Heart left ventricle (tissue), 16 donors: ENCODE measurements around the gene IQCC. TPM values are rescaled to one million over a fixed set of nuclear protein-coding genes. Genes with fewer than 3 reads are reported as not detected.

Source experiments
- ATAC-seq, 4 donors: fragments of 200-7000 bp; cut with Tn5 transposase; one replicate each; pipeline ENCODE4 v1.9.1; 2020 to 2022; ENCODE audit warnings: moderate library complexity in 4 of 4, mild to moderate bottlenecking in 3 of 4, moderate number of reproducible peaks in 1 of 4
- DNase-seq, 5 donors: peaks; one replicate each; pipeline ENCODE4 v3.0.0-alpha.2; 2020
- H3K27ac ChIP-seq, 12 donors: fragments of 200-600 bp; sonication (generic) in 4 of 12; one replicate each; pipeline versions ENCODE4 v1.5.0 to v1.8.0; 2016 to 2022; ENCODE audit warnings: mild to moderate bottlenecking in 2 of 12
- H3K27me3 ChIP-seq, 9 donors: fragments of 200-600 bp; sonication (generic) in 2 of 9; one replicate each; pipeline versions ENCODE4 v1.5.1 to v1.8.0; 2016 to 2022; ENCODE audit warnings: mild to moderate bottlenecking in 3 of 9
- H3K36me3 ChIP-seq, 9 donors: fragments of 200-600 bp; sonication (generic) in 2 of 9; one replicate each; pipeline versions ENCODE4 v1.5.0 to v1.8.0; 2018 to 2022; ENCODE audit warnings: mild to moderate bottlenecking in 2 of 9
- H3K4me1 ChIP-seq, 12 donors: fragments of 200-600 bp; sonication (generic) in 4 of 12; one replicate each; pipeline versions ENCODE4 v1.5.0 to v1.8.0; 2016 to 2022; ENCODE audit warnings: mild to moderate bottlenecking in 3 of 12
- H3K4me3 ChIP-seq, 12 donors: fragments of 200-600 bp; sonication (generic) in 4 of 12; one replicate each; pipeline versions ENCODE4 v1.5.0 to v1.8.0; 2017 to 2022; ENCODE audit warnings: mild to moderate bottlenecking in 9 of 12, moderate library complexity in 4 of 12
- H3K9me3 ChIP-seq, 12 donors: fragments of 200-600 bp; sonication (generic) in 4 of 12; one replicate each; pipeline versions ENCODE4 v1.5.0 to v1.8.0; 2016 to 2022; ENCODE audit warnings: mild to moderate bottlenecking in 1 of 12
- CTCF ChIP-seq, 12 donors: fragments of 200-600 bp; sonication (generic) in 4 of 12; IDR thresholded peaks; one replicate each; pipeline versions ENCODE4 v1.5.0 to v1.8.0; 2018 to 2022; ENCODE audit warnings: antibody characterized with exemption in 12 of 12, mild to moderate bottlenecking in 5 of 12
- POLR2A ChIP-seq, 2 donors: fragments of 450-650 bp; IDR thresholded peaks; one replicate each; pipeline ENCODE4 v1.6.1; 2017; ENCODE audit warnings: antibody characterized with exemption in 2 of 2, mild to moderate bottlenecking in 2 of 2, moderate library complexity in 2 of 2
- WGBS, 4 donors: extraction: QIAGEN DNeasy Blood & Tissue Kit in 2 of 4; methylation state at CpG; one replicate each; pipeline versions ENCODE4 v1.1.5 to v1.1.7; 2013 to 2018; 5-methylcytosine and 5-hydroxymethylcytosine counted together
- intact Hi-C, 10 donors: fragments of 100-400 bp; cut with DNase I; formaldehyde crosslinking; loops; one replicate each; pipeline versions ENCODE4 v1.11.1 to v1.14.2; 2022
- polyA plus RNA-seq, 2 donors: library from polyadenylated mRNA; stranded (reverse); fragments of 200-250 nt; gene quantifications; one replicate each; pipeline ENCODE4 v1.2.3, GENCODE V29; 2013
- total RNA-seq, 9 donors: library from RNA; depleted of rRNA in 2 of 9; stranded (reverse); fragments of >200 nt in 2 of 9; fragmentation: NEBNext Ultra II Directional in 3 of 9; extraction: Animal tissue kit (Norgen Biotek cat#: 25700) in 3 of 9; gene quantifications; one replicate each; pipeline versions ENCODE4 v1.1.0 to v1.2.4, GENCODE V29; 2016 to 2023
- donor health status: ischemic (EF 13 %, LVEDD 7.1; RV severe dilation, severe dysfunction).
- donor health status: healthy with polysubstance abuse.
- donor health status: DM: no; HTN: yes; CAD: no.
- donor health status: DM: no; HTN: no; CAD: no.
- donor health status: ischemic (EF 25% LVEDD 6.9; RV normal size, moderate dysfunction).
- donor health status: ischemic (EF 25% LVEDD 5.7; RV mildly dilated, moderate dysfunction).
- donor health status: healthy.
- donor health status: DM: yes; HTN: yes; CAD: no.
- donor health status: ischemic (EF 35%, LVEDD 5.7; RV mildly dilated, moderate dysfunction).
- donor health status: nonischemic (EF 11% LVEDD 7.7; RV severe dilation, severe dysfunction).
- donor health status: DM: yes; HTN: yes; CAD: no.
- donor health status: PGD.
- donor health status: ischemic (EF 29% LVEDD 5.4; RV normal size, mild dysfunction).
- donor health status: nonischemic (EF 23%, LVEDD 6.1; RV moderate dilation, normal function).

The IQCC gene
- total and polyA plus RNA-seq, 11 donors: 0.56 to 1.9 (median 0.75) TPM

- 80 to 86% (median 83%) methylated on average over 3 of the region's 3 CpGs for WGBS, 4 donors
- intact Hi-C loops: loop anchor here in 3 of 10 donors (10.0 kb wide), 2 partner anchors 106 to 166 kb away; partner anchors contain the start of genes BSDC1 (in 2 of the 3) and MARCKSL1 (in 1 of the 3)
- H3K36me3 ChIP-seq: peaks cover 0 to 100% (median 94%) of the 10 kb centered on the region in 9 donors
Measured at GRCh38 chr1:32228771-32229170, 23.3 kb downstream of the IQCC start.

GRCh38 chr1:32231843-32232432 is 26.5 kb downstream of the IQCC start:
- Histone ChIP-seq H3K9me3 (no peaks in the 10 kb centered on the region), H3K36me3 (peaks cover 0 to 80% (median 67%) of the 10 kb centered on the region in 9 donors), H3K27me3 (no peaks in the 10 kb centered on the region), H3K27ac (no peak overlapping the region), H3K4me3 (no peak overlapping the region), H3K4me1 (peaks cover 0 to 8% (median 0%) of the 10 kb centered on the region in 12 donors)
- TF ChIP-seq CTCF (IDR thresholded peaks at IDR 0.05): no peak
- no peak for TF ChIP-seq POLR2A (IDR thresholded peaks at IDR 0.05)
- intact Hi-C loops: no loop called here
- DNase-seq (no peak), ATAC-seq (no peak)
- WGBS, 4 donors: 68 to 87% (median 79%) methylated on average over 5 of the region's 5 CpGs

More at GRCh38 chr1:32228771-32229170, 23.3 kb downstream of the IQCC start:
- DNase-seq (no peak), ATAC-seq (no peak)
- TF ChIP-seq CTCF (IDR thresholded peaks at IDR 0.05): no peak
- TF ChIP-seq POLR2A (IDR thresholded peaks at IDR 0.05): no peak
- Histone ChIP-seq H3K9me3 (no peaks in the 10 kb centered on the region), H3K4me1 (peaks cover 0 to 6% (median 4%) of the 10 kb centered on the region in 12 donors), H3K27ac (no peak overlapping the region), H3K4me3 (no peak overlapping the region), H3K27me3 (no peaks in the 10 kb centered on the region)

GRCh38 chr1:32232558-32233304 is 27.3 kb downstream of the IQCC start:
- TF ChIP-seq POLR2A (IDR thresholded peaks at IDR 0.05): no peak
- no peak for TF ChIP-seq CTCF (IDR thresholded peaks at IDR 0.05)
- 87 to 92% (median 90%) methylated on average over 8 of the region's 8 CpGs for WGBS, 4 donors
- Histone ChIP-seq H3K36me3 (peaks cover 0 to 72% (median 63%) of the 10 kb centered on the region in 9 donors), H3K27ac (no peak overlapping the region), H3K4me3 (no peak overlapping the region), H3K4me1 (peaks cover 0 to 8% (median 0%) of the 10 kb centered on the region in 12 donors), H3K27me3 (no peaks in the 10 kb centered on the region), H3K9me3 (no peaks in the 10 kb centered on the region)
- DNase-seq: no peak
- intact Hi-C loops: no loop called here
- no peak for ATAC-seq

GRCh38 chr1:32234792-32235191 is 29.3 kb downstream of the IQCC start:
- TF ChIP-seq CTCF (IDR thresholded peaks at IDR 0.05) (no peak), POLR2A (IDR thresholded peaks at IDR 0.05) (no peak)
- intact Hi-C loops: no loop called here
- Histone ChIP-seq H3K9me3 (no peaks in the 10 kb centered on the region), H3K4me3 (no peak overlapping the region), H3K36me3 (peaks cover 0 to 52% (median 43%) of the 10 kb centered on the region in 9 donors), H3K4me1 (peaks cover 0 to 10% (median 2%) of the 10 kb centered on the region in 12 donors), H3K27ac (no peak overlapping the region), H3K27me3 (no peaks in the 10 kb centered on the region)
- 85 to 91% (median 86%) methylated on average over 7 of the region's 7 CpGs for WGBS, 4 donors
- ATAC-seq: no peak
- no peak for DNase-seq
